ENCODE results near the gene PLEKHA4.
A peak's percentile ranks its signal among the peaks of the same experiment; 100 is the strongest.
"Not testable (repeated sequence)": the region's sequence is repeated elsewhere in the genome, so short reads cannot be mapped to it uniquely, and the experiment has no call there.

The PLEKHA4 gene

DNA sequence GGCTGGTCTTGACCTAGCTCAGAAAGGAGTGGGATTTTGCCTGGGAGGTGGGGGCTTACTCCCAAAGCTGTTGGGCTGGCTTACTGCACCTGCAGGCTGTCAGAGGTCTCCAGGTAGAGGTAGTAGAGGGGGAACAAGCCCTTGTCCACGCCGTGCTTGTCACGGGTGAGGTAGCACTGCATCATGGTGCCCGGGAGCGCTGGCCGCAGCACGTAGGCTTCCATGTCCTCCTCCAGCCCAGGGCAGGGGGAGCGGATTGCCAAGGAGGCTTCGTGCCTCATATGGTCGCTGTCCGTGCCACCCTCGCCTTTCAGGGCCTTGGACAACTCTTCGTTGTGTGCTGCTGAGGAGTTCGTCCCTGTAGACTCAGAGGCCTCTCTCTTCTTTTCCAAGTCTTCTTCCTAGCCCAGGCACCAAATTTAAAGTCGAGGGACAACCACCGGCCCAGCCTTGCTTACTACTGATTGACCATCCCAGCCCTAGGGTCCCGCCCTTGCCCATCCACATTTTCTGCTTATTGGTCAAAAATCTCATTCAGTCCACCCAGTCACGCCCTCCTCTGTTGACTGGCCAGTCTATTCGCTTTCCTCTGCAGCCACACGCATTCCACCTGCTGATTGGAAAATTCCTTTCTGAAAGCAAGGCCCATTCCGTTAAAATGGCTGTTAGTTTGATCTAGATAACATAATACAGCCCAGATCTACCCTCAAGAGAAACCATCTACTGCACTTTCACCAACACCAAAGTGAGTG, 19.6 kb upstream of the PLEKHA4 start:
- FAIRE-seq, result no peak

DNA sequence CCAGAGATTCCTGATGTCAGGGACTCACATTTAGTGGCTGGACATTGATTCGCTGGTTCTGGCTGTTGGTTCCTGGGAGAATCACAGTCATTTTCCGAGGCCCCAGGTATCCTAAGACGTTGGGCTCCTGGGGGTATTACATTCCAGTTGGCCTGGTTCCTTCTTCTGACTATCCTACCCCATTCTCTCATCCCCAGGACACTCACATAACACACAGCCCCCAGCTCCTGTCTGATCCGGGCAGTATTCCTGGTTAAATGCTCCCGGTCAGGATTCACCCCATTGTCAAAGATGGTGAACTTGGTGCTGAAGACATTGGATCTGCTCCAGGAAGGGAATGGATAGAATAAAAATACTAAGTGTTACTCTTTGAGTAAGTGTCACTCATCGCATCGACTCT, 15.3 kb upstream of the PLEKHA4 start:
- no peak for FAIRE-seq

DNA sequence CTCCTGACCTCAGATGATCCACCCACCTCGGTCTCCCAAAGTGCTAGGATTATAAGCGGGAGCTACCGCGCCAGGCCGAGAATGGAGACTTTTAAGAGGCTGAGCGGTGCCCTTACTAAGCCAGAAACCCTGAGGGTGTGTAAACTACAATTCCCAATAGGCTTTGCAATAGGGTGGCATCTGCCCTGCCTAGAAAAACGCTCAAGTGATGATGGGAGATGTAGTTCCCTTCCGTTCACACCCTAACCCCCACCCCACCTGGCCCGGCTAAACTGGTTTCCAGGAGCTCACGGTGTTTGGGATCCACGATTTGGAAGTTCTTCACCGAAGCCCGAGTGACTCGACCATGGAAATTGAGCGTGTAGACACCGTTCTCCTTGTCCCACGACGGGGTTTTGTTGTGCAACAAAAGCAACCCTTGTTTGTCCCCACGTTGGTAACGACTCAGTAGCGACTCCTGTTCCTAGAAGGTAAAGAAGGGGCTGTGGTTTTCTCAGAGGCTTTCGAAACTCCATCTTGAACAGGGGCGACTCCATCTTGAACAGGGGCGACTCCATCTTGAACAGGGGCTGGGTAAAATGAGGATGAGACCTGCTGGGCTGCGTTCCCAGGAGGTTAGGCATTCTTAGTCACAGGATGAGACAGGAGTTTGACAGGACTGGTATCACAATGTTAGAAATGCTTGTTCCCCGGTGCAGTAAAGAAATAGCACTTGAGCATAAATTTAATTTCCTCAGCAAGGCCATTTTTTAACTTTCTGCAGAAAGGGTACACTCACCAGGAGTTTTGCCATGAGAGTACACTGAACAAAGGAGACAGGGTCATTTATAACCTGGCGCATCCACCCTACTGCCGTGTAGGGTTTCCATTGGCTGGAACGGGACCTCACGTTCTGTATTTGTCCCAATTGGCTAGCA, 13.6 kb upstream of the PLEKHA4 start:
- no peak for FAIRE-seq

DNA sequence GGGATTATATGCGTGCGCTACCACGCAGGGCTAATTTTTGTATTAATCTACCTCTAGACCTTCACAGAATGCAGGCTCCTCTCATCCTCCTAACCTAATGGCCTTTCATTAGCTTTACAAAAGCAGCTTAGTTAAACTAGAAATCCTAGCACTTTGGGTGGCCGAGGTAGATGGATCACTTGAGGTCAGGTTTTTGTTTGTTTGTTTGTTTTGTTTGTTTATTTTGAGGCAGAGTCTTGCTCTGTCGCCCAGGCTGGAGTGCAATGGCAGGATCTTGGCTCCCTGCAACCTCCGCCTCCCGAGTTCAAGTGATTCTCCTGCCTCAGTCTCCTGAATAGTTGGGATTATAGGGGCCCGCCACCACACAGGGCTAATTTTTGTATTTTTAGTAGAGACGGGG, 11.3 kb upstream of the PLEKHA4 start:
- not testable (repeated sequence) for FAIRE-seq

DNA sequence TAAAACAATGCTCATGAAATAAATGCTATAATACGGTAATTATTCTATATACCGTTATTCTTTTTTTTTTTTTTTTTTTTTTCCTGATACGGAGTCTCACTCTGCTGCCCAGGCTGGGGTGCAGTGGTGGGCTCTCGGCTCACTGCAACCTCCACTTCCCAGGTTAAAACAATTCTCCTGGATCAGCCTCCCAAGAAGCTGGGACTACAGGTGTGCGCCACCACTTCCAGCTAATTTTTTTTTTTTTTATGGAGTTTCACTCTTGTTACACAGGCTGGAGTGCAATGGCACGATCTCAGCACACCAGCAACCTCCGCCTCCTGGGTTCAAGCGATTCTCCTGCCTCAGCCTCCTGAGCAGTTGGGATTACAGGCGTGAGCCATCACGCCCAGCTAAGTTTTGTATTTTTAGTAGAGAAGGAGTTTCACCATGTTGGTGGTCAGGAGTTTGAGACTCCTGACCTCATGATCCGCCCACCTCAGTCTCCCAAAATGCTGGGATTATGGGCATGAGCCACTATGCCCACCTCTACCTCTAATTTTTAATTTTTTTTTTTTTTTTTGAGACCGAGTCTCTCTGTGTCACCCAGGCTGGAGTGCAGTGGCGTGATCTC, 10.7 kb upstream of the PLEKHA4 start:
- no peak for FAIRE-seq

DNA sequence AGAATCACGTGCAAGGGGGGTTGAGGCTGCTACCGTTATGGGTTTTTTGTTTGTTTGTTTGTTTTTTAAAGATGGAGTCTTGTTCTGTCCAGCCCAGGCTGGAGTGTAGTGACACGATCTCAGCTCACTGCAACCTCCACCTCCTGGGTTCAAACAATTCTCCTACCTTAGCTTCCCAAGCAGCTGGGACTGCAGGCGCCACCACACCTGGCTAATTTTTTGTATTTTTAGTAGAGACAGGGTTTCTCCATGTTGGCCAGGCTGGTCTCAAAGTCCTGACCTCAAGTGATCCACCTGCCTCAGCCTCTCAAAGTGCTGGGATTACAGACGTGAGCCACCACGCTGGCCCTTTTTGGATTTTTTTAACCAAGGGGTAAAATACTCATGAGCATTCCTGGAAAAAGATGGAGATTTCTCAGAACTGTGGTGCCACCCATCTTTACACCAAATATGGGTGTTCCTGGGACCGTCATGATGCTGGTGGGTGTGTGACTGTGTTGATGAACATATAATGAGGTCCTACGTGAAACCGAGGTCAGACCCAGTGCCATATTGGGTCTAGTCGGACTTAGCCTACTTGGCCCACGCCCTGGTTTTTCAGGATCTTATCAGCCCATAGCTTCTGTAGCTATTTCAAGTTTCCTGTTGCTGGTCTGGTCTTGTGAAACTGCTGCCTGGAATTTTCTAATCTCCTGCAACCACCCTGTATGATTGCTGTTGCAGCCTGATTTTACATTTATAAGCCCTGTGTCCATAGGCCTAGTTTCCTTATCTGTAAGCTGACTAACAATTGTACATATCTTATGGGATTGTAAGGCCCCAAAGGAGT, 10.0 kb upstream of the PLEKHA4 start:
- FAIRE-seq, result no peak

DNA sequence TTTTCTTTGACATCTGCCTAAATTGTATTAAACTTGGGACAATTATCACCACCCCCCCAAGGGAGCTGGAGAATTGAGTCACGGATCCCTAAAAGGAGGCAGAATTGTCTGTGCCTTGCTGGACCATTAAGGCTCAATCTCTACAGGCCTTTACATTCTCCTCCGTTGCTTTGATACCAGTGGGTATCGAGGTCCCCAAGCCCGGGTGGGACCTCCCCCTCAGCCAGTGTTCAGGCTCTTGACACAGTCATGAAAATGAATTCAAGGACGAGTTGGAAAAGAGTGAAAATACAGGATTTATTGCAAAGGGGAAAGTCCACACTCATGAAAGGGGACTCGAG, 9.4 kb upstream of the PLEKHA4 start:
- no peak for FAIRE-seq

DNA sequence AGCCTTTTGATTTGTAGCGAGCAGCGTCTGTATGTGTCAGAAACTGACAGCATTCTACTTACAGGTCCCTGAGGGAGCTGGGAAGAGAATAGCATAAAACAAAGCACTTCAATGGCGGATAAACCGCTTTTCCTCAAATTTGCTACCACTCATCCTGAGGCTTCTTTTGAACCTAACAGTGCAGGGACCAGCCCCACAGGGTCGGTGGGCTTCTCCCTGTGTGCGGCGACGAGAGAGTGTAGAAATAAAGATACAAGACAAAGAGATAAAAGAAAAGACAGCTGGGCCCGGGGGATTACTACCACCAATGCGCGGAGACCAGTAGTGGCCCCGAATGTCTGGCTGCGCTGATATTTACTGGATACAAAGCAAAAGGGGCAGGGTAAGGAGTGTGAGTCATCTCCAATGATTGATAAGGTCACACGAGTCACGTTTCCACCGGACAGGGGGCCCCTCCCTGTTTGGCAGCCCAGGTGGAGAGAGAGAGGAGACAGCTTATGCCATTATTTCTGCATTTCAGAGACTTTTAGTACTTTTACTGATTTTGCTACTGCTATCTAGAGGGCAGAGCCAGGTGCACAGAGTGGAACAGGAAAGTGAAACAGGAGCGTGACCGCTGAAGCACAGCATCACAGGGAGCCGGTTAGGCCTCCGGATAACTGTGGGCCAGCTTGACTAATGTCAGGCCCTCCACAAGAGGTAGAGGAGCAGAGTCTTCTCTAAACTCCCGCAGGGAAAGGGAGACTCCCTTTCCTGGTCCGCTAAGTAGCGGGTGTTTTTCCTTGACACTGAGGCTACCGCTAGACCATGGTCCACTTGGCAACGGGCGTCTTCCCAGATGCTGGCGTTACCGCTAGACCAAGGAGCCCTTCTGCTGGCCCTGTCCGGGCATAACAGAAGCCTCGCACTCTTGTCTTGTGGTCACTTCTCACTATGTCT, 7.9 kb upstream of the PLEKHA4 start:
- FAIRE-seq, result not testable (repeated sequence)

DNA sequence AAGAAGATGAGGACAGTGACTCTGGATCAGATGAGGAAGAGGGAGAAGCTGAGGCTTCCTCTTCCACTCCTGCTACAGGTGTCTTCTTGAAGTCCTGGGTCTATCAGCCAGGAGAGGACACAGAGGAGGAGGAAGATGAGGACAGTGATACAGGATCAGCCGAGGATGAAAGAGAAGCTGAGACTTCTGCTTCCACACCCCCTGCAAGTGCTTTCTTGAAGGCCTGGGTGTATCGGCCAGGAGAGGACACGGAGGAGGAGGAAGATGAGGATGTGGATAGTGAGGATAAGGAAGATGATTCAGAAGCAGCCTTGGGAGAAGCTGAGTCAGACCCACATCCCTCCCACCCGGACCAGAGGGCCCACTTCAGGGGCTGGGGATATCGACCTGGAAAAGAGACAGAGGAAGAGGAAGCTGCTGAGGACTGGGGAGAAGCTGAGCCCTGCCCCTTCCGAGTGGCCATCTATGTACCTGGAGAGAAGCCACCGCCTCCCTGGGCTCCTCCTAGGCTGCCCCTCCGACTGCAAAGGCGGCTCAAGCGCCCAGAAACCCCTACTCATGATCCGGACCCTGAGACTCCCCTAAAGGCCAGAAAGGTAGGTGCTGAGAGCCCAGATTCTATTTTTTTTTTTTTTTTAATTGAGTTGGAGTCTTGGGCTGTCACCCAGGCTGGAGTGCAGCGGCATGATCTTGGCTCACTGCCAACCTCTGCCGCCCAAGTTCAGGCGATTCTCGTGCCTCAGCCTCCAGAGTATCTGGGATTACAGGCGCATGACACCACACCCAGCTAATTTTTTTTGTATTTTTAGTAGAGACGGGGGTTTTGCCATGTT, 6.1 kb upstream of the PLEKHA4 start:
- FAIRE-seq, result no peak

DNA sequence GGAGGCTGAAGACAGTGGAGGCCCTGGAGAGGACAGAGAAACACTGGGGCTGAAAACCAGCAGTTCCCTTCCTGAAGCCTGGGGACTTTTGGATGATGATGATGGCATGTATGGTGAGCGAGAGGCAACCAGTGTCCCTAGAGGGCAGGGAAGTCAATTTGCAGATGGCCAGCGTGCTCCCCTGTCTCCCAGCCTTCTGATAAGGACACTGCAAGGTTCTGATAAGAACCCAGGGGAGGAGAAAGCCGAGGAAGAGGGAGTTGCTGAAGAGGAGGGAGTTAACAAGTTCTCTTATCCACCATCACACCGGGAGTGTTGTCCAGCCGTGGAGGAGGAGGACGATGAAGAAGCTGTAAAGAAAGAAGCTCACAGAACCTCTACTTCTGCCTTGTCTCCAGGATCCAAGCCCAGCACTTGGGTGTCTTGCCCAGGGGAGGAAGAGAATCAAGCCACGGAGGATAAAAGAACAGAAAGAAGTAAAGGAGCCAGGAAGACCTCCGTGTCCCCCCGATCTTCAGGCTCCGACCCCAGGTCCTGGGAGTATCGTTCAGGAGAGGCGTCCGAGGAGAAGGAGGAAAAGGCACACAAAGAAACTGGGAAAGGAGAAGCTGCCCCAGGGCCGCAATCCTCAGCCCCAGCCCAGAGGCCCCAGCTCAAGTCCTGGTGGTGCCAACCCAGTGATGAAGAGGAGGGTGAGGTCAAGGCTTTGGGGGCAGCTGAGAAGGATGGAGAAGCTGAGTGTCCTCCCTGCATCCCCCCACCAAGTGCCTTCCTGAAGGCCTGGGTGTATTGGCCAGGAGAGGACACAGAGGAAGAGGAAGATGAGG, 5.3 kb upstream of the PLEKHA4 start:
- FAIRE-seq, result no peak

DNA sequence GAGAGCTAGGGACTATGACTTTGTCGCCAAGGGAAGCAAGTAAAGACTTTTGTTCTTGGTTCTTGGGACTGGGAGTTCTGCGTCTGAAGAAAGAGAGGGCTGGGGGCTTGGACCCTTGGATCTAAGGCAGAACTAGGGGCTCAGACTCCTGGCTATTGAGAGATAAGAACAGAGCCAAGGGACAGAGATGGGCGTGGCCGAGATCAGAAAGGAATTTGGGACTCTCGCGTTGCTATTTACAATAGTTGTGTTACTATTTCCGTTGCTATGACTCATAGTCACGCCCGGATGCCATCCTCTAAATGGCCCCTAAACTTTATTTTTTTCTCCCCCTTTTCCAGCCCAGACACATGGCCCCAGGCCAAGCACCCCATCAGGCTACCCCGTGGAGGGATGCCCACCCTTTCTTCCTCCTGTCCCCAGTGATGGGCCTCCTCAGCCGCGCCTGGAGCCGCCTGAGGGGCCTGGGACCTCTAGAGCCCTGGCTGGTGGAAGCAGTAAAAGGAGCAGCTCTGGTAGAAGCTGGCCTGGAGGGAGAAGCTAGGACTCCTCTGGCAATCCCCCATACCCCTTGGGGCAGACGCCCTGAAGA, 4.6 kb upstream of the PLEKHA4 start:
- no peak for FAIRE-seq

DNA sequence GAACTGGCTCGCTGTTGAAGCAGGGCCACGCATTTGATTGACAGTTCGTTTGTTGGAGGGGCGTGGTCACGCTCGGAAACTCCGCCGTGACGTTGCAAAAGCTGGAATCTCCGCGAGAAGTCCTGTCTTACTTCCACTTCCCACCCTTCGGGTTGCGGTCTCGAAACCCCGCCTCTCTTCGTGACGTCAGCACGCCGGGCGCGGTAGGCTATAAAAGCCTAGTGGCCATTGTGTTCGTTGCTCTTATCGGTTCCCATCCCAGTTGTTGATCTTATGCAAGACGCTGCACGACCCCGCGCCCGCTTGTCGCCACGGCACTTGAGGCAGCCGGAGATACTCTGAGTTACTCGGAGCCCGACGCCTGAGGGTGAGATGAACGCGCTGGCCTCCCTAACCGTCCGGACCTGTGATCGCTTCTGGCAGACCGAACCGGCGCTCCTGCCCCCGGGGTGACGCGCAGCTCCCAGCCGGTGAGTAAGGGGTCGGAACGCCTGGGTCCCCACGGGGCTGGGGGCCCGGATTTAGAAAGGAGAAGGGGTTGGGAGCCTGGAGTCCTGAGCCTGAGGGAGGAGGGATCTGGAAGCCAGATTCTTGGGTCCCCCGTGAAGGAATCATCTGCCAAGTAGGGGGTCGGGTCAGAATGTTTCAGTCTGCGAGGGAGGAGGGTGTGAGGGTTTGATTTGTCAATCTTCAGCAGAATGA, 3.9 kb upstream of the PLEKHA4 start, which contains the start of gene PPP1R15A:
PPP1R15A (plus strand) TSS at position 240 of the 702 bp plus-strand sequence. CDS start 813 bp downstream, outside the sequence.
- FAIRE-seq, result peak; percentile 55

DNA sequence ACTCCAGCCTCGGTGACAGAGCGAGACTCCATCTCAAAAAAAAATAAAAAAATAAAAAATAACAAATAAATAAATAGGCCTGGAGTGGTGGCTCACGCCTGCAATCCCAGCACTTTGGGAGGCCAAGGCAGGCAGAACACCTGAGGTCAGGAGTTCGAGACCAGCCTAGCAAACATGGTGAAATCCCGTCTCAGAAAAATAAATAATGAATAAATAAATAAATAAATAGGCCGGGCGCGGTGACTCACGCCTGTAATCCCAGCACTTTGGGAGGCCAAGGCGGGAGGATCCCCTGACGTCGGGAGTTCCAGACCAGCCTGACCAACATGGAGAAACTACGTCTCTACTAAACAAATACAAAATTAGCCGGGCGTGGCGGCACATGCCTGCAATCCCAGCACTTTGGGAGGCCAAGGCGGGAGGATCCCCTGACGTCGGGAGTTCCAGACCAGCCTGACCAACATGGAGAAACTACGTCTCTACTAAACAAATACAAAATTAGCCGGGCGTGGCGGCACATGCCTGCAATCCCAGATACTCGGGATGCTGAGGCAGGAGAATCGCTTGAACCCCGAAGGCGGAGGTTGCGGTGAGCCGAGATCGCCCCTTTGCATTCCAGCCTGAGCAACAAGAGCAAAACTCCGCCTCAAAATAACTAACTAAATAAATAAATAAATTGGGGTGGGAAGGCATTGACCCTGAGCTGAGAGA, 3.2 kb upstream of the PLEKHA4 start:
- FAIRE-seq, result not testable (repeated sequence)

DNA sequence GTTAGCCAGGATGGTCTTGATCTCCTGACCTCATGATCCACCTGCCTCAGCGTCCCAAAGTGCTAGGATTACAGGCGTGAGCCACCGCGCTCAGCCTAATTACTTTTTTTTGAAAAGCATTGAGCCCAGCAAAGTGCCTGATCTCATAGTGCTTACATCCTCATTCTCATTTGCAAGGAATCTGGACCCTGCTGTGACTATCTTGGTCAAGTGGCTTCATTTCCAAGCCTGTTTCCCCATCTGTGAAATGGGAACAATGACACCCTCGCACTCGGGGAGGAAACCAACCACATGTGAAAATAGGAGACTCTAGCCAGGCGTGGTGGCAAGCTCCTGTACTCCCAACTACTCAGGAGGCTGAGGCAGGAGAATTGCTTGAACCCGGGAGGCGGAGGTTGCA, 1.6 kb upstream of the PLEKHA4 start:
- FAIRE-seq, result no peak

DNA sequence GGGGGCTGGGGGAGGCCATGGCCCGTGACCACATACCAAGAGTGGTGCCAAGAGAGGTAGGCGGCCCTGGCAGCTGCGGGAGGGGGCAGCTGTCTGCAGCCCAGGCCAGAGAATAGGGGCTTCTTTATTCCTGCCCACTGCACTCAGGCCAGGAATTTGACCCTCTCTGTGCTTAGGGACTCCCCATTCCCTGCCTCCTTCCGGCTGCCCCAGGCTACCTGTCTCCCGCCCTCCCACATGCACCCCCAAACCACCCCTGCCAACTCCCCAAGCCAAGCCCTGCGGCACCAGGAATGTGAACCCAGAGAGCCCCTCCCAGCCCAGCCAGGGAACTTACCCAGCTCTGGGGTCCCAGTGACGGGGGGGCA, 687 bp downstream of the PLEKHA4 start:
- FAIRE-seq, result no peak

DNA sequence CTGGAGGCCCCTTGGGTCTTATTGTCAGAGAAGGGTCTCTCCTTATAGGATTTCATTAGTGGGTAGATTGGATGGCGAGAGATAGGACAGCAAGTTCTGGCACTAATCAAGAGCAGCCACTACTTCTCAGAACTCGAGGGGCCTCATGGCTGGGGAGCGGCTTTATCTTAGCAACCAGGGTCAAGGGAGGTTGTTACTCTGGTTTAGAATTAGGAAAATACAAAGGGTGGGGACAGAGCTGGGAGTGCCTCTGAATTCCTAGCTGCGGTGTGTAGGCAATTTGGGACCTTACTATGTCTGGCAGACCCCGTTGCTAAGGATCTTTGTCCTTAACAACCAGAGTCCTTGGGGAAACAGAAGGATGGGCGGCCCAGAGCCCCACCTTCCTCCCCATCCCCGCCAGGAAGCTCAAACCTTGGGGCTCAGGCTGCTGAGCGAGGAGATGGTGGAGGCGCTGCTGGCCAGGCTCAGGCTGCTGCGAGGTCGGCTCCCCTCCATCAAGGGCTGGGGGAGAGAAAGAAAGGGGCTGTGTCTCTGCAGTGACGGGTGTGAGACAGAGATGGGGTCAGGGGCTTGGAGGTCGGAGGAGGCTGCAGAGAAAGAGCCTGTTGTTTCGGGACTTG, 1.2 kb downstream of the PLEKHA4 start:
- FAIRE-seq, result no peak

DNA sequence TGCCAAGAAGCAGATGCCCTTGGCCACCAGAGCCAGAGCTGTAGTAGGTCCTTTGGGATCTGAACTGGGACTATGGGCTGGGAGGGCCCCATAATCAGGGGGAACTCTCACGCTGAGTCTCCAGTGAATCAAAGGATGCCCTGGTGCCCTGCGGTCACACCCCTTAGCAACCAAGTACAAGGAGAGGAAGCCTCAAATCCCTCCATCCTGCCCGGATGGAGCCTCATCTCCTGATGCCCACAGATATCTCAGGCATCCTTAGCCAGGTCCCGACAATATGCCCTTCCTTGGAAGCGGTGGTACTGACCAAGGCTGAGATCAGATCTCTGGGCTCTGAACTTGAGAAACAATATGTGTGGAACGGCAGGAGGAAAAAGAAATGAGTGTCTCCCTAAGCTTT, 1.7 kb downstream of the PLEKHA4 start:
- no peak for FAIRE-seq
